GM18867 (cell line): Measurements from ENCODE around the gene ZNF124.
A peak's percentile ranks its signal among the peaks of the same experiment; 100 is the strongest.
"Not testable (repeated sequence)": the region's sequence is repeated elsewhere in the genome, so short reads cannot be mapped to it uniquely, and the experiment has no call there.

Source experiments
- ATAC-seq: cut with Tn5 transposase; IDR thresholded peaks from one replicate; pipeline ENCODE4 v1.9.1; 2021; ENCODE audit warnings: mild to moderate bottlenecking, moderate library complexity; ENCODE audit not compliant: unreplicated experiment

Gene ZNF124

GRCh38 chr1:247171875-247172563, at the start of gene ZNF124:
ZNF124 (minus strand) TSS chr1:247172020; CDS start chr1:247171877, 143 bp downstream.
- ATAC-seq, result peak; percentile 99

DNA sequence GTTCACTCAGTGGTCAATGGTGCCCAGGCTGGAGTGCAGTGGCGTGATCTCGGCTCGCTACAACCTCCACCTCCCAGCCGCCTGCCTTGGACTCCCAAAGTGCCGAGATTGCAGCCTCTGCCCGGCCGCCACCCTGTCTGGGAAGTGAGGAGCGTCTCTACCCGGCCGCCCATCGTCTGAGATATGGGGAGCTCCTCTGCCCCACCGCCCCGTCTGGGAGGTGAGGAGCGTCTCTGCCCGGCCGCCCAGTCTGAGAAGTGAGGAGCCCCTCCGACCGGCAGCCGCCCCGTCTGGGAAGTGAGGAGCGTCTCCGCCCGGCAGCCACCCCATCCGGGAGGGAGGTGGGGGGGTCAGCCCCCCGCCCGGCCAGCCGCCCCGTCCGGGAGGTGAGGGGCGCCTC, 48.5 kb upstream of the ZNF124 start:
- not testable (repeated sequence) for ATAC-seq

GRCh38 chr1:247218121-247218651, 46.4 kb upstream of the ZNF124 start:
- no peak for ATAC-seq

DNA sequence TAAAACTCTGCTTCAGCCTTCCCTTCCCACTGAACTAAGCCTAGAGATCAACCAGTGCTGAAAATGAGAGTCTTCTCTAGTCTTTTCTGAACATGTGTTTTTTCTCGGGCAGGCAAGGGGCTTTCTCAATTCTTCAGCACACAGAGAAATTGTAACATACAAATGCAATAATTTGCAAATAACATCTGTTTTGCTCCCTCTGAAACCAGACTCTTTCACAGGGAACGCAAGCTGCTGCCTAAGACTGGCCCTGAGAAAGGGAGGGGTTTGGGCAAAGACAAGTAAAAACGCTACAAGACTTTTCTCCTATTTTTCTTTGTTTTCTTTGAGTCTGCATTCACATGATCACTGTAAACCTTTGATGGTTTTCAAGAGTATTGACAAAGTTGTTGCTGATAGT, 44.4 kb upstream of the ZNF124 start:
- ATAC-seq, result no peak

DNA sequence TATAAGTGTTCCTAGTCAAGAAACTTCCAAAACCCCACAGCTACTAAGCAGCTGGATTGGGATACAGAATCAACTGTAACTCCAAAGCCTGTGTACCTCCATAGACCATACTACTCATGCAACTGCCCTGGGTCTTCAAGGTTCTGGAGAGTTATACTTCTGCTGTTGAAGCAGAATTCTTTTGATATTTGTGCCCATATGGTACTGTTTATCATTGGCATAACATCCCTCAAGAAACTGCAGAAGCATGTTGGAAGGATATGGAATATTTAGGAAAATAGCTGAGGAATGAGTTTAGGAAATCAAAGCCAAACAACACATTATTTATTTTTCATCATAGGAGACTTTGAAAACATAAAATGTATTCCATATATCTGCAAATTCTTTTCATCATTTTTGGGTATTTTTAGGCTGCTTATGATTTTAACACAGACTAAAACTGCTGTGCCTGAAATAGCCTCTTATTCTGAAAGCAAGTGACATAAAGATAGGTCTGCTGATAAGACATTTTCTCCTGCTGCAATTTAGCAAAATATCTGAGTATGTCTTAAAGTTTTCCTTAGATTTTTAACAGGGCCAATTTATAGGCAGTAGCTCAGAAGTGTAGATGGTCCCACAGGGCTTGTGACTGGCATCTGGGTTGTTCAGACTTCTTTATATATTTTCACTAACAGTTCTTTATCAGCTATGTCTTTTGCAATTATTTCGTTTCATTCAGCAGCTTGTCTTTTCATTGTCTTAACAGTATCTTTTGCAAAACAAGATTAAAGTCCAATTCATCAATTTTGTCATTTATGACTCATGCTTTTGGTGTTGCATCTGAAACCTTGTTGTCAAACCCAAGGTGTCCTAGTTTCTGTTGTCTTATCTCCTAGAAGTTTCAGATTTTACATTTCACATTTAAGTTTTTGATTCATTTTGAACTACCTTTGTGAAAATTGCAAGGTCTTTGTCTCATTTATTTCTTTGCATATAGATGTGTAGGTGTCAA, 41.1 kb upstream of the ZNF124 start:
- peak; percentile 15 for ATAC-seq

GRCh38 chr1:247212012-247212411, 40.2 kb upstream of the ZNF124 start:
- ATAC-seq, result peak; percentile 60

DNA sequence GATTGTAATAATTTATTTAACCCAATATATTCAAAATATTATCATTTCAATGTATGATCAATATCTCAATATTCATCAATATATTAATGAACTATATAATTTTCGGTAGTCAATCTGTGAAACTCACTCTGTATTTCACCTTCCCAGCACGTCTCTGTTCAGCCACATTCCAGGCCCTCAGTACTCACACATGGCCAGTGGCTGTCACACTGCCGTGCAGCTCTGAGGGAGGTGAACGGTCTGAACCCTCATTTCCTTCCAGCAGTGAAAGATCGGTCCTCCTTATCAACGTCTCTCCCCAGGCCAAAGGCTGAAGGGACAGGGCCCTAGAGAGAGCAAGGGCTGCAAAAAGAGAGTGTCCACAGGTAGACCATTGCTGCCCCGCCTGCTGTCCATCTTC, 39.5 kb upstream of the ZNF124 start:
- no peak for ATAC-seq

- peak; percentile 86 for ATAC-seq
These were observed 38.7 kb upstream of the ZNF124 start for GRCh38 chr1:247210376-247211117.

DNA sequence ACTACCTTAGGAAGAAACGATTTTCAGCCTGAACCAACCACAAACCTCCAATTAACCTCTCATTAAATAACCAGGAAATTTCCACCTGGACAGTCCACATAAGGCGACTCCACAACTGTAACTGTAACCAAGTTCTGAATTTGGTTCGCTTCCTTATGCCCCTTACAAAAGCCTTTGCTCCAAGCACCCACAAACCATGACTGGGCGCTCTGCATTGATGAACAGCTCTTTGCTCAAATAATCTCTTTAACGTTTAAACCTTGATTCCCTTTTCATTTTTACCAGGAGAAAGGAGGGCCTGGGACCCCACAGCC, 38.2 kb upstream of the ZNF124 start:
- peak; percentile 1 for ATAC-seq

GRCh38 chr1:247209396-247209795, 37.6 kb upstream of the ZNF124 start:
- ATAC-seq, result no peak

GRCh38 chr1:247204177-247204647, 32.4 kb upstream of the ZNF124 start:
- no peak for ATAC-seq

- ATAC-seq, result no peak
These were observed 27.0 kb upstream of the ZNF124 start for GRCh38 chr1:247198781-247199180.

GRCh38 chr1:247193958-247194357, 22.1 kb upstream of the ZNF124 start:
- no peak for ATAC-seq

GRCh38 chr1:247189981-247190798, 18.4 kb upstream of the ZNF124 start:
- no peak for ATAC-seq

- ATAC-seq, result no peak
These were observed 13.8 kb upstream of the ZNF124 start for GRCh38 chr1:247185667-247186066.

DNA sequence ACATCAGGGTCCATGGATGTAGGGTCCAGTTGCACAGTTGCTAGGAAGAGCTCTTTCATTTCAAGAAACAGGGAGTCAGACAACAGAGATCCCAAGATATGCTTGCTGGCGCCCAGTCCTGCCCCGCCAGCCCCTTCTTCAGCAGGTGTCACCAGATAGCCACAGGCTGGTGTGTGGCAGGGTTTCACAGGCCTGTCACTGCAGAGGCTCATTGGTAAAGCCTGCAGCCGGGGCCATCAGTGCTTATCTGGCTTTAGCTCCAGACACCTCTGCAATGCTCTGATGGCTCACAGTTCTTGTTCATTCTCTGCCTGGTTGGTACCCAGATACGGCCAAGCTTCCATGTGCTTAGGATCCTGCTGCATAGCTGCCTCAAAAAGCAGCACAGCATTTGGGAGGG, 12.4 kb upstream of the ZNF124 start:
- no peak for ATAC-seq

DNA sequence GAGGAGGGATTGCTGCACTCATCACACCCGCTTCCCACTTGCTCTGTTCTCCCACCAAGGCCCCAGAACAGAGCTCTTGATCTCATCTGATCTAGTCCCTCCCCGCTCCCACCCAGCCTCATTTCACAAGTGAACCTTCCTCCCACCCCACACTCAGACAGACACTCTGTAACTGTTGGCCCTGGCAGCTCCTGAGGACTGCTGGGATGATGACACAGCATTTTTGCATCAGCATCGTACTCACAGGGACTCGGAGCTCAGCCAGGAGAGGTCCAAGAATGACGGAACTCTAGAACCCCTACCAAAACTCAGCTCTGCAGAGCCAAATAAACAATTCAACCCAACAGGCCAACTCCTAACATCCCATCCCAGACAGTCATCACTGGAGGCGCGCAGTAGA, 11.2 kb upstream of the ZNF124 start:
- no peak for ATAC-seq

DNA sequence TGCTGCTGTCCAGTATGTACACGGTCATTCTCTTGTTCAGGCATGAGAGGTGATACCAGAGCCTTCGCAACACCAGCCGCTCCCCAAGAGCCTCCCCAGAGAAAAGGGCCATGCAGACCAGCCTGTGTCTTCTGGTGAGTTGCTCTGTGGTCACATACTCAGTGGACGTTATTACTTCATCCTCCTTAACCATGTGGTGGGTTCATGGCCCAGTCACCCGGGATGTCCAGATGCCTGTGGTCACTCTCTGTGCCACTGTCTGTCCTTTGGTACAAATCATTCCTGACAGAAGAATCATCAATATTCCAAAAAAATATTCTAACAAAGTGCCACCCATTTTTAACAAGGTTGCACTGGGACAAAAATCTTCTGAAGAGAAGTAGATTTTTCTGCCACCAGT, 8.8 kb upstream of the ZNF124 start:
- ATAC-seq, result no peak

DNA sequence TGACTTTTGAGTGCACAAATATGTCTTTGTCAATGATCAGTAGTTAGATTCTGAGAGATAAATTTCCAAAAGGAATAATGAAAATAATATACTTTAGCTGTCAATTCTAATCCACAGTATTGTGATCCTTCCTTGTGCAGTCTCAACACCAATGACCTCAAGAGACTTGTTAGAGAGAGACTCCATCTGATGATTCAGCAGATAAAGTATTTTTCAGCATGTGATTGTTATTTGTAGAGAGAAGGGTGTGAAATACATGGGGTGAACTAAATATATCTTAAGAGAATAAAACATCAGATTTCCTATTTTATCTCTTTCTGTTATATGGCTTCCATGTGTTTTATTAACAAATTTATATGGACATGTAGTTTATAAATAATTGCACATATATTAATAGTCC, 5.9 kb upstream of the ZNF124 start:
- no peak for ATAC-seq

DNA sequence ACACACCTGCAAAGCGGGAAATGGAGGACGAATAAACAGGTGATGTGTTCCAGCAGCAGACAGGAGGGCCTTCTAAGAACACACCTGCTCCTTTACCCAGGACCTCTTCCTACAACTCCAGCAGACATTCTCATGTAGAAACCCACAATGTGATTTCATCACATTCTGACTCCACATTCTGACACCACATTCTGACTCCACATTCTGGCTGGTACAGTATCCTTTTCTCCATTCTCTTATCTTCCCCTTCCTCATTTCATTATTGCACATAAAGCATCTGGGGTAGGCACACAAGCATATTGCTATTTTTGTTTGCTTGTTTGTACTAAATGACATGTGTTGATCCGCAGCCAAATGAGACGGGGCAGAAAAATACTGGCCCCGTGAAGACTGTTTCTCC, 3.6 kb upstream of the ZNF124 start:
- no peak for ATAC-seq
